Measurements from ENCODE around the gene FBLN7. TPM values are rescaled to one million over a fixed set of nuclear protein-coding genes. Genes with fewer than 3 reads are reported as not detected.

Gene FBLN7
- 1 to 10 TPM; 7.4 to 7.9 TPM for total RNA-seq

GRCh38 chr2:112138159-112139032, at the start of gene FBLN7:
Gene FBLN7, plus strand, starts transcription at chr2:112138385. Its CDS starts 271 bp downstream, at chr2:112138656.
- Mint-ChIP-seq H3K9me3 (peaks cover 6% of the 10 kb centered on the region), H3K36me3 (ENCODE audit: low read depth) (no peaks in the 10 kb centered on the region), H3K27me3 (peaks cover 24% of the 10 kb centered on the region), H3K27ac (no peak within 1 kb of the TSS), H3K4me3 (peak within 1 kb of the TSS; percentile 49), H3K4me1 (ENCODE audit: low read depth) (peaks cover 9% of the 10 kb centered on the region)
- intact Hi-C loops (cut with micrococcal nuclease): no loop called here
- POLR2A ChIA-PET: no interaction called here
- no peak for TF ChIP-seq CTCF (IDR thresholded peaks at IDR 0.05)
- DNase-seq (no peak), ATAC-seq (peak; percentile 17)
- CTCF ChIA-PET: interaction anchor here (4.0 kb wide), 1 partner anchor 16 kb away, joined by 18 read pairs; no protein-coding TSS in a partner anchor

- H3K36me3 Mint-ChIP-seq (ENCODE audit: low read depth): peaks cover 50% of the 10 kb centered on the region
- no peak for TF ChIP-seq CTCF (IDR thresholded peaks at IDR 0.05)
- H3K4me1 Mint-ChIP-seq (ENCODE audit: low read depth): peaks cover 15% of the 10 kb centered on the region
- ATAC-seq (no peak), DNase-seq (no peak)
- H3K4me3 Mint-ChIP-seq: no peak overlapping the region
- no peaks in the 10 kb centered on the region for H3K27me3 Mint-ChIP-seq
- intact Hi-C loops (cut with micrococcal nuclease): no loop called here
- CTCF ChIA-PET: interaction anchor here (1.4 kb wide), 1 partner anchor 32 kb away, joined by 3 read pairs; no protein-coding TSS in a partner anchor
- no peaks in the 10 kb centered on the region for H3K9me3 Mint-ChIP-seq
- POLR2A ChIA-PET: no interaction called here
- no peak overlapping the region for H3K27ac Mint-ChIP-seq
Measured at GRCh38 chr2:112089375-112089774, 48.8 kb upstream of the FBLN7 start.

GRCh38 chr2:112092286-112093041, 45.7 kb upstream of the FBLN7 start:
- ATAC-seq (peak; percentile 71), DNase-seq (no peak)
- Mint-ChIP-seq H3K27me3 (no peaks in the 10 kb centered on the region), H3K9me3 (no peaks in the 10 kb centered on the region), H3K4me1 (ENCODE audit: low read depth) (peaks cover 17% of the 10 kb centered on the region), H3K27ac (peak overlapping the region; percentile 23), H3K36me3 (ENCODE audit: low read depth) (peaks cover 33% of the 10 kb centered on the region), H3K4me3 (no peak overlapping the region)
- intact Hi-C loops (cut with micrococcal nuclease): no loop called here
- no peak for TF ChIP-seq CTCF (IDR thresholded peaks at IDR 0.05)
- ChIA-PET POLR2A (interaction anchor here (1.1 kb wide), 1 partner anchor 9 kb away, joined by 3 read pairs; no protein-coding TSS in a partner anchor), CTCF (no interaction called here)

GRCh38 chr2:112093216-112093615, 45.0 kb upstream of the FBLN7 start:
- TF ChIP-seq CTCF (IDR thresholded peaks at IDR 0.05): no peak
- CTCF ChIA-PET: no interaction called here
- H3K4me3 Mint-ChIP-seq: no peak overlapping the region
- ATAC-seq: no peak
- H3K36me3 Mint-ChIP-seq (ENCODE audit: low read depth): peaks cover 31% of the 10 kb centered on the region
- H3K27ac Mint-ChIP-seq: no peak overlapping the region
- intact Hi-C loops (cut with micrococcal nuclease): no loop called here
- no peak for DNase-seq
- no peaks in the 10 kb centered on the region for H3K27me3 Mint-ChIP-seq
- H3K4me1 Mint-ChIP-seq (ENCODE audit: low read depth): peaks cover 15% of the 10 kb centered on the region
- H3K9me3 Mint-ChIP-seq: no peaks in the 10 kb centered on the region
- POLR2A ChIA-PET: interaction anchor here (1.1 kb wide), 1 partner anchor 9 kb away, joined by 3 read pairs; no protein-coding TSS in a partner anchor
